Fibroblast of lung (primary cell): ENCODE measurements around the gene STKLD1. TPM values are rescaled to one million over a fixed set of nuclear protein-coding genes. Genes with fewer than 3 reads are reported as not detected.

Experiments
- DNase-seq, 2 donors: peaks; one replicate each; pipeline versions ENCODE4 v3.0.0 to v3.0.0-alpha.2; 2010; ENCODE audit warnings: low read depth in 2 of 2
- H2AFZ ChIP-seq: 2 replicates; pipeline ENCODE4 v1.5.1; 2012; ENCODE audit warnings: low read length, control low read depth, inconsistent platforms
- H3K27ac ChIP-seq: 2 replicates; pipeline ENCODE4 v1.5.1; 2011; ENCODE audit warnings: low read length, control low read depth; ENCODE audit not compliant: insufficient read depth
- H3K27me3 ChIP-seq: 2 replicates; pipeline ENCODE4 v1.5.1; 2011; ENCODE audit warnings: mild to moderate bottlenecking, low read length; ENCODE audit not compliant: control insufficient read depth, insufficient read depth
- H3K36me3 ChIP-seq: 2 replicates; pipeline ENCODE4 v1.5.1; 2011; ENCODE audit warnings: low read length; ENCODE audit not compliant: control insufficient read depth, insufficient read depth
- H3K4me1 ChIP-seq: 2 replicates; pipeline ENCODE4 v1.5.1; 2011; ENCODE audit warnings: low read length; ENCODE audit not compliant: control insufficient read depth, insufficient read depth; ENCODE audit errors: extremely low read depth
- H3K4me2 ChIP-seq: 2 replicates; pipeline ENCODE4 v1.5.1; 2011; ENCODE audit warnings: low read length, control low read depth; ENCODE audit not compliant: insufficient read depth; ENCODE audit errors: extremely low read depth
- H3K4me3 ChIP-seq, 4 experiments: fragments of 200-600 bp in 1 of 4; sonication (generic) in 1 of 4; replicated peaks in 1 of 4; 2 replicates each; pipeline ENCODE4 v1.5.1; 2011 to 2016; ENCODE audit warnings: low read length in 4 of 4, low read depth in 3 of 4, mild to moderate bottlenecking in 3 of 4, control low read depth in 2 of 4, inconsistent platforms in 1 of 4, mixed read lengths in 1 of 4; ENCODE audit not compliant: insufficient read depth in 1 of 4; ENCODE audit errors: control extremely low read depth in 1 of 4
- H3K79me2 ChIP-seq: 2 replicates; pipeline ENCODE4 v1.5.1; 2012; ENCODE audit warnings: mild to moderate bottlenecking, low read length, inconsistent platforms; ENCODE audit not compliant: control insufficient read depth, insufficient read depth
- H3K9ac ChIP-seq: 2 replicates; pipeline ENCODE4 v1.5.1; 2011; ENCODE audit warnings: mild to moderate bottlenecking, low read length, control low read depth; ENCODE audit not compliant: insufficient read depth
- H3K9me3 ChIP-seq: 2 replicates; pipeline ENCODE4 v1.5.1; 2012; ENCODE audit warnings: low read depth, low read length; ENCODE audit not compliant: control insufficient read depth, insufficient read depth
- H4K20me1 ChIP-seq: 2 replicates; pipeline ENCODE4 v1.5.1; 2011; ENCODE audit warnings: low read length; ENCODE audit not compliant: control insufficient read depth, insufficient read depth; ENCODE audit errors: extremely low read depth
- CTCF ChIP-seq, 2 donors: IDR thresholded peaks in 1 of 2; conservative IDR thresholded peaks in 1 of 2; 1 replicate in 1 of 2; 2 replicates in 1 of 2; pipeline ENCODE4 v1.5.1; 2011 to 2012; ENCODE audit warnings: low read length in 2 of 2, control low read depth in 1 of 2, inconsistent platforms in 1 of 2, low read depth in 1 of 2, mild to moderate bottlenecking in 1 of 2
- EZH2 ChIP-seq: IDR thresholded peaks from 2 replicates; pipeline ENCODE4 v1.5.1; 2012; ENCODE audit warnings: low read length, control low read depth, mild to moderate bottlenecking; ENCODE audit errors: missing control alignments
- polyA plus RNA-seq, 2 donors: library from polyadenylated mRNA; depleted of rRNA in 1 of 2; stranded (reverse) in 1 of 2; unstranded in 1 of 2; fragments of >200 nt; gene quantifications; 2 replicates each; pipeline ENCODE4 v1.2.1, GENCODE V29; 2011 to 2012; ENCODE audit warnings: missing spikeins in 1 of 2
- total RNA-seq: library from RNA; depleted of rRNA; stranded (reverse); fragments of >200 nt; gene quantifications from 2 replicates; pipeline ENCODE4 v1.2.1, GENCODE V29; 2014

The STKLD1 gene
- total and polyA plus RNA-seq, 2 donors (not counting 1 experiment from before 2014, with no cell fraction given), result 0.79 to 0.99 TPM

GRCh38 chr9:133341369-133342068 is 34.6 kb upstream of the STKLD1 start:
- no peak overlapping the region for H3K9ac ChIP-seq
- no peak overlapping the region for H2AFZ ChIP-seq
- H3K27ac ChIP-seq, result no peak overlapping the region
- H3K36me3 ChIP-seq, result peaks cover 33% of the 10 kb centered on the region
- peaks cover 13% of the 10 kb centered on the region for H3K79me2 ChIP-seq
- TF ChIP-seq CTCF (conservative IDR thresholded peaks at IDR 0.05 in 1 of 2, IDR thresholded peaks at IDR 0.05 in 1 of 2; ENCODE audit: low read depth in 1 of 2, low read length in 2 of 2) (no peak), EZH2 (no peak)
- H3K27me3 ChIP-seq, result no peaks in the 10 kb centered on the region
- peaks cover 5% of the 10 kb centered on the region for H3K4me1 ChIP-seq
- no peak overlapping the region for H3K4me3 ChIP-seq
- H3K9me3 ChIP-seq, result no peaks in the 10 kb centered on the region
- DNase-seq, result no peak
- H4K20me1 ChIP-seq, result no peaks in the 10 kb centered on the region
- H3K4me2 ChIP-seq, result no peak overlapping the region

DNA sequence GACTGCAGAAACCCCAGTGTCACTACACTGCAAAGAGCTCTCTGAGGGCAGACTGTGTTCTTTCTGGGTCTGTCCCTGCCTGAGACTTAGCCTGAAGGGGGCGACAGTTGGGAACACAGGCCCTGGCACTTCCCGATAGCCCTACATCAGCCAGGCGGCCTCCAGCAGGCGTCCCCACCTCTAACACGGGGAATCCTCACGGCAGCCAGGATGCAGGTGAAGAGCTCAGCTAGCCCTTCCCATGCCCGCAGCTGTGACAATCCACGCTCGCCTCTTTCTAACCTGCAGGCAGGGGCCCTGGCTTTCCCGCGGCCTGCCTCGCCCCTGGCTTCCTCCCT is 34.1 kb upstream of the STKLD1 start:
- DNase-seq, result no peak
- H3K36me3 ChIP-seq, result peaks cover 33% of the 10 kb centered on the region
- no peaks in the 10 kb centered on the region for H4K20me1 ChIP-seq
- TF ChIP-seq EZH2 (no peak), CTCF (conservative IDR thresholded peaks at IDR 0.05 in 1 of 2, IDR thresholded peaks at IDR 0.05 in 1 of 2; ENCODE audit: low read depth in 1 of 2, low read length in 2 of 2) (peak in 1 of 2 donors; percentile 26)
- H3K79me2 ChIP-seq, result peaks cover 16% of the 10 kb centered on the region
- no peak overlapping the region for H3K9ac ChIP-seq
- H2AFZ ChIP-seq, result no peak overlapping the region
- H3K27ac ChIP-seq, result no peak overlapping the region
- H3K4me3 ChIP-seq, result no peak overlapping the region
- no peaks in the 10 kb centered on the region for H3K9me3 ChIP-seq
- peaks cover 6% of the 10 kb centered on the region for H3K4me1 ChIP-seq
- no peak overlapping the region for H3K4me2 ChIP-seq
- H3K27me3 ChIP-seq, result no peaks in the 10 kb centered on the region

DNA sequence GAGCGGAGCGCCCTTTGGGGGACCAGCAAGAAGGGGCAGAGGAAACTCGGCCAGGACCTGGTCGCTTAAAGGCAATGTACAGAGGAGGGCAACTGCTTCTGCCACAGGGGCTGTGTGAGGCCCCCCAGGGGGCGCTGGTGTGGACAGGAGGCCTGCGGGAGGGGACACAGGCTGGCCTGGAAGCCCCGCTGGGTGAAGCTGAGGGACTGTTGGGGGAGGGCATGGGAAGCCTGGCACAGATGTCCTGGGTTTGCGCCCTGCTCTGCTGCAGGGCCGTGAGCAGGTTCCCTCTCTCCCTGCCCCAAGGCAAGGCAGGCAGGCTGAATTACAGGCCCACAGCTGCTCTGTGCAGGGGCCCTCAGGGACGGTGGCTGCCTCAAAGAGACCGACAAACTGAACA is 33.6 kb upstream of the STKLD1 start:
- H2AFZ ChIP-seq, result no peak overlapping the region
- no peak for DNase-seq
- no peaks in the 10 kb centered on the region for H3K9me3 ChIP-seq
- H3K27ac ChIP-seq, result no peak overlapping the region
- H3K27me3 ChIP-seq, result no peaks in the 10 kb centered on the region
- no peaks in the 10 kb centered on the region for H4K20me1 ChIP-seq
- H3K9ac ChIP-seq, result no peak overlapping the region
- H3K4me3 ChIP-seq, result no peak overlapping the region
- H3K36me3 ChIP-seq, result peaks cover 33% of the 10 kb centered on the region
- TF ChIP-seq CTCF (conservative IDR thresholded peaks at IDR 0.05 in 1 of 2, IDR thresholded peaks at IDR 0.05 in 1 of 2; ENCODE audit: low read depth in 1 of 2, low read length in 2 of 2), result peak in 1 of 2 donors; percentile 23
- no peak for TF ChIP-seq EZH2
- peaks cover 6% of the 10 kb centered on the region for H3K4me1 ChIP-seq
- no peak overlapping the region for H3K4me2 ChIP-seq
- peaks cover 18% of the 10 kb centered on the region for H3K79me2 ChIP-seq
